Sigmoid colon (tissue), 7 donors: ENCODE results near the gene UBE3C. TPM values are rescaled to one million over a fixed set of nuclear protein-coding genes. Genes with fewer than 3 reads are reported as not detected.
A peak's percentile ranks its signal among the peaks of the same experiment; 100 is the strongest.
"Not testable (repeated sequence)": the region's sequence is repeated elsewhere in the genome, so short reads cannot be mapped to it uniquely, and the experiment has no call there.

Source experiments
- DNase-seq: peaks from one replicate; pipeline ENCODE4 v3.0.0-alpha.2; 2019
- H3K27ac ChIP-seq, 4 donors: fragments of 200-600 bp; sonication (generic); one replicate each; pipeline ENCODE4 v1.5.1; 2016 to 2019; ENCODE audit warnings: mild to moderate bottlenecking in 1 of 4
- H3K27me3 ChIP-seq, 3 donors: fragments of 200-600 bp; sonication (generic); one replicate each; pipeline ENCODE4 v1.5.1; 2019; ENCODE audit warnings: mild to moderate bottlenecking in 1 of 3
- H3K36me3 ChIP-seq, 4 donors: fragments of 200-600 bp; sonication (generic); one replicate each; pipeline ENCODE4 v1.5.1; 2016 to 2019
- H3K4me1 ChIP-seq, 4 donors: fragments of 200-600 bp; sonication (generic); one replicate each; pipeline ENCODE4 v1.5.1; 2017 to 2019
- H3K4me3 ChIP-seq, 4 donors: fragments of 200-600 bp; sonication (generic); one replicate each; pipeline ENCODE4 v1.5.1; 2017 to 2019; ENCODE audit warnings: mild to moderate bottlenecking in 2 of 4, moderate library complexity in 1 of 4
- H3K9me3 ChIP-seq, 4 donors: fragments of 200-600 bp in 3 of 4; sonication (generic) in 3 of 4; one replicate each; pipeline versions ENCODE4 v1.5.1 to v1.6.1; 2013 to 2019
- CTCF ChIP-seq, 4 experiments: fragments of 450-650 bp in 3 of 4; fragments of 200-600 bp in 1 of 4; IDR thresholded peaks; one replicate each; pipeline ENCODE4 v1.5.1; 2016 to 2019; ENCODE audit warnings: antibody characterized with exemption in 4 of 4, mild to moderate bottlenecking in 3 of 4, moderate library complexity in 2 of 4
- EP300 ChIP-seq, 4 donors: sonication (generic); formaldehyde crosslinking; IDR thresholded peaks; one replicate each; pipeline ENCODE4 v1.6.1; 2017; ENCODE audit warnings: antibody characterized with exemption in 4 of 4
- POLR2A ChIP-seq, 2 donors: fragments of 450-650 bp; IDR thresholded peaks; one replicate each; pipeline ENCODE4 v1.6.1; 2016; ENCODE audit warnings: antibody characterized with exemption in 2 of 2, mild to moderate bottlenecking in 2 of 2, moderate library complexity in 2 of 2
- POLR2AphosphoS5 ChIP-seq, 4 donors: sonication (generic); formaldehyde crosslinking; IDR thresholded peaks; one replicate each; pipeline ENCODE4 v1.6.1; 2017; ENCODE audit warnings: antibody characterized with exemption in 4 of 4
- WGBS, 2 donors: extraction: QIAGEN DNeasy Blood & Tissue Kit; methylation state at CpG; one replicate each; pipeline ENCODE4 v1.1.7; 2013; 5-methylcytosine and 5-hydroxymethylcytosine counted together
- intact Hi-C: fragments of 100-400 bp; cut with DNase I; formaldehyde crosslinking; loops from one replicate; pipeline ENCODE4 v1.15.1; 2023
- polyA plus RNA-seq, 3 donors: library from polyadenylated mRNA; stranded (reverse); fragments of 200-250 nt; gene quantifications; one replicate each; pipeline ENCODE4 v1.2.3, GENCODE V29; 2013
- total RNA-seq, 4 donors: library from RNA; depleted of rRNA; stranded (reverse); fragments of >200 nt; gene quantifications; one replicate each; pipeline ENCODE4 v1.1.0, GENCODE V29; 2016
- donor health status: healthy with polysubstance abuse.
- donor health status: Bipolar disorder and iron deficiency.
- donor health status: healthy.

The UBE3C gene
- total and polyA plus RNA-seq, 7 donors = 21.0 to 84.2 (median 55.7) TPM

DNA sequence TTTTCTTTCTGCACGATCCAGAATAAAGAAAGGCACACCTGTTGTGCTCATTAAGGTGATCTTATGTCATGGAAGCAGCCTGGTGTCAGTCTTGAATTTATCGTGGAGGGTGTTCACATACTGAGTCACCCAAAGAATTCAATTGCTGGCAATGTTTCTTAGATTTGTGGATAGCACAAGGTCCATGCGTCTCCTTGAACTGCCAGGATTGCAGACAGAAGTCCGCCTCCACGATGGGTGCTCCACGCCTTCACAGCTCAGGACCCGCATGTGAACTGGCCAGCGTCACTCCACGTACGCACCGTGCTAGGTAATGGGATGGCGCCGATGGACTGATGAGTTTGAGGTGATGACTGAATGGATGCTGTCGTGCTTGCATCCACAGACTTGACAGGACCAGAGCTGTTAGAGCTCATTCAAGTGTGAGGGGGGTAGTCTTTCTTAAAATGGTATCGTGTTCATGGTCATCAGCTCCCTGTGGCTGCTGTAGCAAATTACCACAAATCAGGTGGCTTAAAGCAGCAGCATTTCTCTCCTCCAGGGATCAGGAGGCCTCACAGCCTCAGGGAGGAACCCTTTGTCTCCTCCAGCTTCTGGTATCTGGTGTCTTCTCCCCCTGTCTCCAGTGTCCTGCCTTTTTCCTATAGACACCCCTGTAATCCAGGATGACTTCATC, 132.7 kb downstream of the UBE3C start:
- whole genome bisulfite sequencing, 2 donors = 90 to 93% methylated on average over 15 of the region's 15 CpGs
- intact Hi-C loops = loop anchor here (2.0 to 5.0 kb wide), 4 partner anchors 65 to 379 kb away; partner anchors contain the start of genes DNAJB6, LMBR1 and UBE3C
- DNase-seq = peak; percentile 64
- Histone ChIP-seq H3K36me3 (peaks cover 0 to 43% (median 18%) of the 10 kb centered on the region in 4 donors), H3K27me3 (no peaks in the 10 kb centered on the region), H3K4me3 (no peak overlapping the region), H3K9me3 (no peaks in the 10 kb centered on the region), H3K27ac (peak overlapping the region; percentile 62 to 78 (median 74)), H3K4me1 (peaks cover 0 to 27% (median 24%) of the 10 kb centered on the region in 4 donors)
- no peak for TF ChIP-seq POLR2AphosphoS5 (IDR thresholded peaks at IDR 0.05)
- no peak for TF ChIP-seq POLR2A (IDR thresholded peaks at IDR 0.05)
- TF ChIP-seq CTCF (IDR thresholded peaks at IDR 0.05) = no peak
- no peak for TF ChIP-seq EP300 (IDR thresholded peaks at IDR 0.05)

GRCh38 chr7:157271991-157272324, 133.2 kb downstream of the UBE3C start:
- intact Hi-C loops = loop anchor here (2.0 to 5.0 kb wide), 4 partner anchors 65 to 380 kb away; partner anchors contain the start of genes DNAJB6, LMBR1 and UBE3C
- WGBS, 2 donors = 59 to 66% methylated on average over 9 of the region's 9 CpGs
- H3K9me3 ChIP-seq = no peaks in the 10 kb centered on the region
- H3K4me3 ChIP-seq = no peak overlapping the region
- peak overlapping the region; percentile 62 to 78 (median 74) for H3K27ac ChIP-seq
- peaks cover 0 to 28% (median 24%) of the 10 kb centered on the region in 4 donors for H3K4me1 ChIP-seq
- peaks cover 0 to 38% (median 15%) of the 10 kb centered on the region in 4 donors for H3K36me3 ChIP-seq
- peak; percentile 94 for DNase-seq
- TF ChIP-seq CTCF (IDR thresholded peaks at IDR 0.05) (no peak), EP300 (IDR thresholded peaks at IDR 0.05) (peak in 1 of 4 donors; percentile 80), POLR2A (IDR thresholded peaks at IDR 0.05) (no peak), POLR2AphosphoS5 (IDR thresholded peaks at IDR 0.05) (peak; percentile 36 to 85 (median 50))
- H3K27me3 ChIP-seq = no peaks in the 10 kb centered on the region

- no peaks in the 10 kb centered on the region for H3K9me3 ChIP-seq
- H3K4me1 ChIP-seq = peaks cover 0 to 33% (median 27%) of the 10 kb centered on the region in 4 donors
- DNase-seq = peak; percentile 62
- H3K27me3 ChIP-seq = no peaks in the 10 kb centered on the region
- H3K36me3 ChIP-seq = peaks cover 0 to 32% (median 12%) of the 10 kb centered on the region in 4 donors
- no peak overlapping the region for H3K4me3 ChIP-seq
- H3K27ac ChIP-seq = peak overlapping the region; percentile 62 to 78 (median 74)
- 71 to 83% methylated on average over 24 of the region's 24 CpGs for whole genome bisulfite sequencing, 2 donors
- no peak for TF ChIP-seq EP300 (IDR thresholded peaks at IDR 0.05)
- TF ChIP-seq CTCF (IDR thresholded peaks at IDR 0.05) = no peak
- no peak for TF ChIP-seq POLR2A (IDR thresholded peaks at IDR 0.05)
- TF ChIP-seq POLR2AphosphoS5 (IDR thresholded peaks at IDR 0.05) = no peak
- intact Hi-C loops = loop anchor here (5.0 kb wide), 3 partner anchors 135 to 380 kb away; partner anchors contain the start of genes LMBR1 and UBE3C
Measured at GRCh38 chr7:157272351-157273207, 133.9 kb downstream of the UBE3C start.

GRCh38 chr7:157273208-157274093, 134.7 kb downstream of the UBE3C start:
- 11 to 21% methylated on average over 23 of the region's 23 CpGs for WGBS, 2 donors
- Histone ChIP-seq H3K9me3 (no peaks in the 10 kb centered on the region), H3K4me3 (no peak overlapping the region), H3K27ac (peak overlapping the region in 1 of 4 donors; percentile 78), H3K27me3 (peaks cover 0 to 4% (median under 1%) of the 10 kb centered on the region in 3 donors), H3K4me1 (peaks cover 0 to 35% (median 27%) of the 10 kb centered on the region in 4 donors), H3K36me3 (peaks cover 0 to 23% (median 6%) of the 10 kb centered on the region in 4 donors)
- intact Hi-C loops = loop anchor here (5.0 kb wide), 3 partner anchors 136 to 381 kb away; partner anchors contain the start of genes LMBR1 and UBE3C
- no peak for TF ChIP-seq POLR2A (IDR thresholded peaks at IDR 0.05)
- TF ChIP-seq POLR2AphosphoS5 (IDR thresholded peaks at IDR 0.05) = peak in 1 of 4 donors; percentile 32
- TF ChIP-seq CTCF (IDR thresholded peaks at IDR 0.05) = peak; percentile 85 to 99 (median 90)
- peak; percentile 85 for DNase-seq

DNA sequence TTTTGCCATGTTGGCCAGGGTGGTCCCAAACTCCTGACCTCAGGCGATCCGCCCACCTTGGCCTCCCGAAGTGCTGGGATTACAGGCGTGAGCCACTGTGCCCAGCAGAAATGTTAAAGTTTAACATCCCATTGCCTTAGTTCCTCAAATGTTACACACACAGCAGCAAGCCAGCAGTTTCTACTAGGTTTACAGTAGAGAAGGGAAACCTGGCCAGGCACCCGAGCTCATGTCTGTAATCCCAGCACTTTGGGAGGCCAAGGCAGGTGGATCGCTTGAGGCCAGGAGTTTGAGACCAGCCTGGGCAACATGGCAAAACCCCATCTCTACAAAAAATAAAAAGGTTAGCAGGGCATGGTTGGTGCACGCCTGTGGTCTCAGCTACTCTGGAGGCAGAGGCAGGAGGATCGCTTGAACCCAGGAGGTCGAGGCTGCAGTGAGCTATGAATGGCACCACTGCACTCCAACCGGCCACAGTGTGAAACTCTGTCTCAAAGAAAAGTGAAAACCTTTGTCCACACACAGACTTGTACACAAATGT, 135.4 kb downstream of the UBE3C start:
- Histone ChIP-seq H3K36me3 (peaks cover 0 to 16% (median 6%) of the 10 kb centered on the region in 4 donors), H3K27me3 (peaks cover 0 to 11% (median 7%) of the 10 kb centered on the region in 3 donors), H3K4me1 (peaks cover 0 to 39% (median 31%) of the 10 kb centered on the region in 4 donors)
- DNase-seq = peak; percentile 39
- not testable (repeated sequence) for H3K4me3 ChIP-seq, H3K27ac ChIP-seq, H3K9me3 ChIP-seq
- WGBS, 2 donors = 53 to 79% methylated on average over 10 of the region's 10 CpGs
- intact Hi-C loops = loop anchor here (5.0 kb wide), 3 partner anchors 137 to 382 kb away; partner anchors contain the start of genes LMBR1 and UBE3C
